ENCODE data around the gene ZNF524.

DNA sequence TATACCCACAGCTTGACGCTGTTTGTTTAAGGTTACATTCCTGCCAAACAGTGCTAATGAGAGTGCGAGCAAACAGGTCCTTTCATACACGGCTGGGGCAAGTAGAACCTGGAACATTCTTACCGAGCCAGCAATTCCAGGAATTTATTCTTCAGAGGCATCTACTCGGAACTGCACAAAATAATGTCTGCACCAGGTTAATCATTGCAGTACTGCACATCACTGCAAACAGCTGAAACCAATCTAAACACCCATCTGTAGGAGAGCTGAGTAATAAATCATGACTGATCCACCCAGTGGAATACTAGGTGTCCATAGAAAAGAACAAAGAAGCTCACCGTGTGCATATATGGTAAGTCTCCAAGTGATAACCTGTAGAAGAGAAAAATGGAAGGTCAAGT lies 18.3 kb upstream of the ZNF524 start:
- TF ChIP-seq TAF1 (IDR thresholded peaks at IDR 0.05; ENCODE audit: low read depth, low read length) (no peak), SPI1 (IDR thresholded peaks at IDR 0.05; ENCODE audit: low read depth, low read length) (no peak), POLR2A (IDR thresholded peaks at IDR 0.05; ENCODE audit: low read depth, low read length) (no peak), POLR2AphosphoS5 (IDR thresholded peaks at IDR 0.05; ENCODE audit: low read depth, low read length) (no peak), POU2F2 (IDR thresholded peaks at IDR 0.05; ENCODE audit: low read depth, low read length) (no peak), PAX5 (IDR thresholded peaks at IDR 0.05; ENCODE audit: insufficient read depth, low read length, severe bottlenecking) (no peak)
